Retinal pigment epithelial cell (primary cell): Measurements from ENCODE around the gene SRRM3.
"Not testable (repeated sequence)": the region's sequence is repeated elsewhere in the genome, so short reads cannot be mapped to it uniquely, and the experiment has no call there.

Experiments
- DNase-seq: peaks from one replicate; pipeline ENCODE4 v3.0.0-alpha.2; 2010; ENCODE audit warnings: low read depth
- H3K4me3 ChIP-seq: 2 replicates; pipeline ENCODE4 v1.5.1; 2011; ENCODE audit warnings: mild to moderate bottlenecking, low read length, control low read depth, moderate library complexity
- TF ChIP-seq, protein P1 (sequence below): conservative IDR thresholded peaks from 2 replicates; pipeline ENCODE4 v1.5.1; 2011; ENCODE audit warnings: low read depth, low read length, control low read depth, inconsistent platforms

SRRM3 gene

DNA sequence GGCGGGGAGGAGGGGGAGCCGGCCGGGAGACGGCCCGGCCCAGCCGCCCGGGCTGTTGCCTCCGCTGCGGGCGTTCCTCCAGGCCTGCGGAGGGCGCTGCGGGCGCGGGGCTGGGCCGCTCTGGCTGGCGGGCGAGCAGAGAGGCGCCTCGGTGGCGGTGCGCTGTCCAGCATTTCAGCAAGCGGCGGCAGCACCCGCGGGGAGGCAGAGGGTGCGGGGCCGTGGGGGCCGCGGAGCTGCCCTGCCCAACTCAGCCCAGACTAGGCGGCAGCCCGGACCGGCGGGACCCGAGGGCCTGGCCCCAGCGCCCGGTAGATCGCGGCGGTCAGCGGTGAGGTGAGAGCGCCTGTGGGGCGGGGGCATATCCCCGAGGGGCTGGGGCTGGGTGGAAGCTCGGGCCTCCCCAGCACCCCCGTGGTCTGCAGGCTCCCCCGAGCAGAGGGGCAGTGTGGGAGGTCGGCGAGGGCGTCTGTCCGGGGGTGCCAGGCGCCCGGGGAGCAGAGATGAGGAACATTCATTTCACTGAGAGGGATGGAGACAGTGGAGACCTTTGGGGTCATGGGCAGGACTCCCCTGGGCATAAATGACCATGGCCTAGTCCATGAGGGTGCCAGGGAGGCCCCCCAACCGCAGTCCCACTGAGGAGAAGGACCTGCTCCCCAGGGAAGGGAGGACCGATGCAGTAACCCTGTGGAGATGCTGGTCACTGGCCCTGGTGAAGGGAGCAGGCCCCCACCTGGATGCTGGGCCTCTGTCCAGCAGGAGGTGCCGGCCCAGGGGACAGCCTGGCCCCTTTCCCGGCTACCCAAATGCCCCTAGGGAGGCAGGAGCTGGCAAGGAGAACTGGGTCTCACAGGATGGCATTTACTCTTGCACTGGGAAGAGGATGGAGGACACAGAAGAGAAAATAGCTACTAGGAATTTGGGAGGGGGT, at the start of gene SRRM3:
SRRM3 (plus strand) TSS at position 165 of the 934 bp plus-strand sequence. CDS start 33,171 bp downstream, outside the sequence.
- DNase-seq: no peak
- TF ChIP-seq, protein P1, sequence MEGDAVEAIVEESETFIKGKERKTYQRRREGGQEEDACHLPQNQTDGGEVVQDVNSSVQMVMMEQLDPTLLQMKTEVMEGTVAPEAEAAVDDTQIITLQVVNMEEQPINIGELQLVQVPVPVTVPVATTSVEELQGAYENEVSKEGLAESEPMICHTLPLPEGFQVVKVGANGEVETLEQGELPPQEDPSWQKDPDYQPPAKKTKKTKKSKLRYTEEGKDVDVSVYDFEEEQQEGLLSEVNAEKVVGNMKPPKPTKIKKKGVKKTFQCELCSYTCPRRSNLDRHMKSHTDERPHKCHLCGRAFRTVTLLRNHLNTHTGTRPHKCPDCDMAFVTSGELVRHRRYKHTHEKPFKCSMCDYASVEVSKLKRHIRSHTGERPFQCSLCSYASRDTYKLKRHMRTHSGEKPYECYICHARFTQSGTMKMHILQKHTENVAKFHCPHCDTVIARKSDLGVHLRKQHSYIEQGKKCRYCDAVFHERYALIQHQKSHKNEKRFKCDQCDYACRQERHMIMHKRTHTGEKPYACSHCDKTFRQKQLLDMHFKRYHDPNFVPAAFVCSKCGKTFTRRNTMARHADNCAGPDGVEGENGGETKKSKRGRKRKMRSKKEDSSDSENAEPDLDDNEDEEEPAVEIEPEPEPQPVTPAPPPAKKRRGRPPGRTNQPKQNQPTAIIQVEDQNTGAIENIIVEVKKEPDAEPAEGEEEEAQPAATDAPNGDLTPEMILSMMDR: peak; percentile 58
- H3K4me3 ChIP-seq: no peak within 1 kb of the TSS

GRCh38 chr7:76151932-76152331, 49.8 kb upstream of the SRRM3 start:
- TF ChIP-seq, protein P1: no peak
- DNase-seq: no peak
- no peak overlapping the region for H3K4me3 ChIP-seq

- not testable (repeated sequence) for H3K4me3 ChIP-seq, DNase-seq
Measured at GRCh38 chr7:76153571-76154230, 48.0 kb upstream of the SRRM3 start.

GRCh38 chr7:76155938-76156337, 45.8 kb upstream of the SRRM3 start:
- no peak overlapping the region for H3K4me3 ChIP-seq
- TF ChIP-seq, protein P1: no peak
- no peak for DNase-seq

- not testable (repeated sequence) for DNase-seq, H3K4me3 ChIP-seq
Measured at GRCh38 chr7:76156992-76157685, 44.6 kb upstream of the SRRM3 start.

DNA sequence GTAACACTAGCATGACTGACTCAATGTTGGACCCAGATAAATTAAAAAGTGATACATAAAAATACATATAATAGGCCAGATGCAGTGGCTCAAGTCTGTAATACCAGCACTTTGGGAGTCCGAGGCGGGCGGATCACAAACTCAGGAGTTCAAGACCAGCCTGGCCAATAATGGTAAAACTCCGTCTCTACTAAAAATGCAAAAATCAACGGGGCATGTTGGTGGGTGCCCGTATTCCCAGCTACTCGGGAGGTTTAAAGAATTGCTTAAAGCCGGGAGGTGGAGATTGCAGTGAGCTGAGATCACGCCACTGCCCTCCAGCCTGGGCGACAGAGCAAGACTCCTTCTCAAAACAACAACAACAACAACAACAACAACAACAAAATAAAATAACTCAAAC, 43.3 kb upstream of the SRRM3 start:
- not testable (repeated sequence) for DNase-seq, H3K4me3 ChIP-seq

- DNase-seq: peak; percentile 42
- not testable (repeated sequence) for H3K4me3 ChIP-seq
Measured at GRCh38 chr7:76162416-76163170, 39.1 kb upstream of the SRRM3 start.

DNA sequence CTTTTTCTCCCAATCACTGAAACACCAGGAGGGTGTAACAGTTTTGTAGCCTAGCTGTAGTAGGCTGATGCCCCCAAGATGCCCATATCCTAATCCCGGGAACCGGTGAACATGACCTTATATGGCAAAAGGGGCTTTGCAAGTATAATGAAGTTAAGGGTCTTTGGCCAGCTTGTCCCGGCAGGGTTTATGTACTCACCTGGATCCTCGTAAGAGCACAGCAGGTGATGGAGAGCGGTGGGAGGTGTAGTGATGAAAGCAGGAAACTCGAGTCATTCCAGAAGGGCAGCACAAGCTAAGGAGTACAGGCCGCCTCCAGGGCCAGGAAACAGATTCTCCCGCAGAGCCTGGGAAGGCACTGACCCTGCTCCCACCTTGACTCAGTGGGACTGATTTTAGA, 37.9 kb upstream of the SRRM3 start:
- not testable (repeated sequence) for DNase-seq, H3K4me3 ChIP-seq

- no peak for DNase-seq
- H3K4me3 ChIP-seq: no peak overlapping the region
- TF ChIP-seq, protein P1: no peak
Measured at GRCh38 chr7:76165106-76165972, 36.4 kb upstream of the SRRM3 start.
